Adrenal gland (tissue), 12 donors: Measurements from ENCODE around the gene NOD2. TPM values are rescaled to one million over a fixed set of nuclear protein-coding genes. Genes with fewer than 3 reads are reported as not detected.

Experiments used
- DNase-seq, 7 donors: peaks; one replicate each; pipeline ENCODE4 v3.0.0-alpha.2; 2019 to 2020
- H3K27ac ChIP-seq, 5 donors: fragments of 200-600 bp; sonication (generic) in 4 of 5; 1 replicate in 3 of 5; 2 replicates in 2 of 5; pipeline versions ENCODE4 v1.5.1 to v1.8.0; 2016 to 2020; ENCODE audit warnings: mild to moderate bottlenecking in 1 of 5
- H3K27me3 ChIP-seq: fragments of 200-600 bp; 2 replicates; pipeline ENCODE4 v1.8.0; 2021
- H3K36me3 ChIP-seq, 2 donors: fragments of 200-600 bp; replicated peaks in 1 of 2; 1 replicate in 1 of 2; 2 replicates in 1 of 2; pipeline versions ENCODE4 v1.5.1 to v1.8.0; 2018 to 2022
- H3K4me1 ChIP-seq, 2 donors: fragments of 200-600 bp; replicated peaks in 1 of 2; 1 replicate in 1 of 2; 2 replicates in 1 of 2; pipeline versions ENCODE4 v1.5.1 to v1.8.0; 2018 to 2021
- H3K4me3 ChIP-seq, 4 donors: fragments of 200-600 bp; sonication (generic) in 3 of 4; one replicate each; pipeline ENCODE4 v1.5.1; 2016 to 2018
- H3K9me3 ChIP-seq, 3 donors: fragments of 200-600 bp; sonication (generic) in 1 of 3; replicated peaks in 1 of 3; 1 replicate in 2 of 3; 2 replicates in 1 of 3; pipeline versions ENCODE4 v1.5.1 to v1.8.0; 2016 to 2021
- CTCF ChIP-seq, 6 experiments: fragments of 450-650 bp in 4 of 6; fragments of 200-600 bp in 2 of 6; sonication (generic) in 1 of 6; IDR thresholded peaks; 1 replicate in 5 of 6; 2 replicates in 1 of 6; pipeline versions ENCODE4 v1.5.1 to v1.8.0; 2016 to 2021; ENCODE audit warnings: antibody characterized with exemption in 6 of 6, mild to moderate bottlenecking in 2 of 6, moderate library complexity in 1 of 6
- POLR2A ChIP-seq, 2 donors: fragments of 450-650 bp; IDR thresholded peaks; one replicate each; pipeline ENCODE4 v1.6.1; 2017; ENCODE audit warnings: antibody characterized with exemption in 2 of 2, mild to moderate bottlenecking in 2 of 2, moderate library complexity in 1 of 2
- WGBS, 4 donors: extraction: QIAGEN DNeasy Blood & Tissue Kit in 2 of 4; methylation state at CpG; one replicate each; pipeline versions ENCODE4 v1.1.5 to v1.1.7; 2013 to 2017; 5-methylcytosine and 5-hydroxymethylcytosine counted together
- intact Hi-C, 2 donors: fragments of 100-400 bp; cut with DNase I; formaldehyde crosslinking; loops; one replicate each; pipeline versions ENCODE4 v1.14.1 to v1.15.0; 2022 to 2023
- polyA plus RNA-seq, 3 donors: library from polyadenylated mRNA; stranded (reverse); fragments of 200-250 nt in 2 of 3; fragments of 350-450 nt in 1 of 3; fragmentation: Illumina TruSeq in 1 of 3; extraction: RNeasy Lipid Tissue Mini Kit (QIAGEN cat#74804) in 1 of 3; gene quantifications; one replicate each; pipeline ENCODE4 v1.2.3, GENCODE V29; 2013 to 2014
- total RNA-seq, 9 donors: library from RNA; depleted of rRNA in 4 of 9; stranded (reverse); fragments of >200 nt in 4 of 9; fragments of 120-200 nt in 1 of 9; fragmentation: NEBNext Ultra II Directional in 1 of 9; extraction: Animal tissue kit (Norgen Biotek cat#: 25700) in 1 of 9; gene quantifications; one replicate each; pipeline versions ENCODE4 v1.1.0 to v1.2.4, GENCODE V29; 2013 to 2023
- donor health status: healthy with polysubstance abuse.
- donor health status: Bipolar disorder and iron deficiency.
- donor health status: DM: yes; HTN: yes; CAD: no.
- donor health status: DM: no; HTN: no; CAD: no.
- donor health status: DM: no; HTN: no; CAD: no.
- donor health status: DM: yes; HTN: yes; CAD: no.

NOD2 gene
- total and polyA plus RNA-seq, 12 donors, result 0.12 to 3.7 (median 1.1) TPM

DNA sequence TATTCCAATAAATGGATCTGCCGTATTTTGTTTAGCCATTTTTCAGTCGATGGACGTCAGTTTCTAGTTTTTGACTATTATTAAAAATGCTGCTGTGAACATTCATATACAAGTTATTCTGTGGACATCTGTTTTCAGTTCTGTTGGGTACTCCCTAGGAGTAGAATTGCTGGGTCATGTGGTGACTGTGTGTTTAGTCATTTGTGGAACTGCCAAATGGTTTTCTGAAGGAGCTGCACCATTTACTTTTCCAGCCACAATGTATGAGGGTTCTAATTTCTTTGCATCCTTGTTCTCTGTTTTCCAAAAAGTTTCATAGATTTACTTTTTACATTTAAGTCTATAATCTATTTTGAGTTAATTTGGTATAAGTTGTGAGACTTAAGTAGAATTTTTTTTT lies 78.0 kb downstream of the NOD2 start:
- no peak for TF ChIP-seq CTCF (IDR thresholded peaks at IDR 0.05)
- TF ChIP-seq POLR2A (IDR thresholded peaks at IDR 0.05), result no peak

GRCh38 chr16:50774405-50774804 lies 81.0 kb downstream of the NOD2 start:
- 91 to 97% (median 92%) methylated on average over 5 of the region's 5 CpGs for WGBS, 4 donors
- no peaks in the 10 kb centered on the region for H3K27me3 ChIP-seq
- H3K4me3 ChIP-seq, result no peak overlapping the region
- no peak for DNase-seq
- H3K36me3 ChIP-seq, result peaks cover 0 to under 1% of the 10 kb centered on the region in 2 donors
- intact Hi-C loops, result no loop called here
- no peak overlapping the region for H3K27ac ChIP-seq
- no peaks in the 10 kb centered on the region for H3K4me1 ChIP-seq
- TF ChIP-seq CTCF (IDR thresholded peaks at IDR 0.05) (no peak), POLR2A (IDR thresholded peaks at IDR 0.05) (no peak)
- no peaks in the 10 kb centered on the region for H3K9me3 ChIP-seq

More for the DNA sequence above, 78.0 kb downstream of the NOD2 start:
- Histone ChIP-seq H3K4me1 (no peaks in the 10 kb centered on the region), H3K36me3 (no peaks in the 10 kb centered on the region), H3K4me3 (no peak overlapping the region), H3K27ac (no peak overlapping the region), H3K9me3 (no peaks in the 10 kb centered on the region), H3K27me3 (no peaks in the 10 kb centered on the region)
- DNase-seq, result no peak
- 95 to 98% (median 97%) methylated on average over 3 of the region's 3 CpGs for WGBS, 4 donors
- intact Hi-C loops, result no loop called here

- intact Hi-C loops, result no loop called here
- DNase-seq, result no peak
- Histone ChIP-seq H3K9me3 (no peaks in the 10 kb centered on the region), H3K27me3 (no peaks in the 10 kb centered on the region), H3K4me1 (no peaks in the 10 kb centered on the region), H3K27ac (no peak overlapping the region), H3K36me3 (peaks cover 0 to 7% of the 10 kb centered on the region in 2 donors), H3K4me3 (no peak overlapping the region)
- no peak for TF ChIP-seq POLR2A (IDR thresholded peaks at IDR 0.05)
- no peak for TF ChIP-seq CTCF (IDR thresholded peaks at IDR 0.05)
- 90 to 92% (median 91%) methylated on average over 3 of the region's 3 CpGs for WGBS, 4 donors
Measured at GRCh38 chr16:50774960-50775359, 81.6 kb downstream of the NOD2 start.

DNA sequence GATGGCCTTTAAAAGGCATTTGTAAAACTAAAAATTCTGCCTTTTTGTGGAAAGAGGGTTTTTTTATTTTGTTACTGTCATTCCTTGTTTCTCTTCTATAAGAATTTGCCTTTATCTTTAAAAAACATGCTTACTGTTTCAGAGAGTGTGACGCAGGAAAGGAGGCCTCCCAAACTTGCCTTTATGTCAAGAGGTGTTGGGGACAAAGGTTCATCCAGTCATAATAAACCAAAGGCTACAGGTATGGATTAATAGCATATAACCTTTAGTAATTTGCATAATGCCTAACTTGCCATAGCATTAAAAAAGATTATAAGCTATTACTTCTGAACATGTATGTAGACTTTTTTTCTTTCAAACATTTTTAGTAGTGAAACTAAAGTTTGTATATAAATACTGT lies 82.6 kb downstream of the NOD2 start:
- Histone ChIP-seq H3K9me3 (no peaks in the 10 kb centered on the region), H3K4me1 (no peaks in the 10 kb centered on the region), H3K27me3 (no peaks in the 10 kb centered on the region), H3K36me3 (peaks cover 0 to 13% of the 10 kb centered on the region in 2 donors), H3K27ac (no peak overlapping the region), H3K4me3 (no peak overlapping the region)
- no peak for TF ChIP-seq CTCF (IDR thresholded peaks at IDR 0.05)
- no peak for TF ChIP-seq POLR2A (IDR thresholded peaks at IDR 0.05)
- DNase-seq, result no peak
- 91 to 100% (median 96%) methylated on average over 1 of the region's 1 CpG for WGBS, 4 donors
- intact Hi-C loops, result no loop called here
